GM23248 (cell line): Measurements from ENCODE around the gene QSOX1.

Source experiments
- EZH2 ChIP-seq: fragments of 200-600 bp; sonication (generic); IDR thresholded peaks from 2 replicates; pipeline ENCODE4 v1.6.1; 2018; ENCODE audit warnings: antibody characterized with exemption, mild to moderate bottlenecking; ENCODE audit not compliant: insufficient read depth, poor library complexity, severe bottlenecking
- EZH2phosphoT487 ChIP-seq: fragments of 200-600 bp; sonication (generic); IDR thresholded peaks from 2 replicates; pipeline ENCODE4 v1.6.1; 2018; ENCODE audit warnings: antibody characterized with exemption, moderate library complexity, mild to moderate bottlenecking, low read depth; ENCODE audit not compliant: insufficient read depth

DNA sequence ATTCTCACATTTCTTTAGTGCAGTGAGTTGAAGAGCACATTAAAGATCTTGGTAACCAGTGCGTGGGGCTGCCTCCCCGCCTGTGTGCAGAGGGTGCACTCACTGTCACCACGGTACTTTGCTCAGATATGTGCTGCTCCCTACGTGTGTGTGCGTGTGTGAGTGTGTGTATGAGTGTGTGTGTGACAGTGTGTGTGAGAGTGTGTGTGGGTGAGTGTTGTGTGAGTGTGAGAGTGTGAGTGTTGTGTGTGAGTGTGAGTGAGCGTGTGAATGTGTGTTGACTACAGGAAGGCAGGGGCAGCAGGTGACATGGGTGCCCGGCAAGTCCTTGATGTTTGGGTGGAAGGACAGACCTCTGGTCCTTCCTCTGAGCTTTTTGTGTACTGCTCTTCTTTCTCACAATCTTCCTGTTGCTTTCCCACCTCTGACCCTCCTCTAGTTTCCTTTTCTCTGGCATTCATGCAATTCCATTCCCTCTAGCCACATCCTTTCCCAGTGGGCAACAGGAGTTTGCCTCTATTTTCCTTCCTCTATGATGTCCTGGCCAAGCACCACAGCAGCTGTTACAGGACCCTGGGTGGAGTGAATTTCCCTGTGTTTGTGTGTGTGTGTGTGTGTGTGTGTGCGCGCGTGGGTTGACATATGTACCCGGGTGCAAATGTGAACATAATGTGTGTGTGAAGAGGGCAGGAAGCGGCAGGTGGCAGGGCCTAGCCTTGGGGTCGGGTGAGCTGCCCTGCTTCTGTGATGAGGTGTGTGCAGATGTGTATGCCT is 95.2 kb downstream of the QSOX1 start:
- TF ChIP-seq EZH2phosphoT487: no peak
- no peak for TF ChIP-seq EZH2
